ENCODE measurements around the gene TMEM107.

The TMEM107 gene

GRCh38 chr17:8125947-8126490, 50.2 kb downstream of the TMEM107 start:
- Histone ChIP-seq H4K20me1 (ENCODE audit: insufficient read depth, low read length) (no peaks in the 10 kb centered on the region), H3K9ac (ENCODE audit: low read length) (peak overlapping the region; percentile 80), H3K36me3 (replicated peaks; ENCODE audit: low read depth, low read length) (no peaks in the 10 kb centered on the region), H3K79me2 (ENCODE audit: low read length) (no peaks in the 10 kb centered on the region), H3K4me1 (ENCODE audit: low read length) (peaks cover 12% of the 10 kb centered on the region; the same call in 1 of the 2 replicates), H3K27me3 (ENCODE audit: low read depth, low read length) (no peaks in the 10 kb centered on the region), H3K4me3 (ENCODE audit: low read length) (peak overlapping the region; percentile 100), H3K4me2 (ENCODE audit: low read length) (peak overlapping the region; percentile 99), H3K9me3 (ENCODE audit: insufficient read depth, low read length) (no peaks in the 10 kb centered on the region), H2AFZ (ENCODE audit: low read depth, low read length) (peak overlapping the region; percentile 94), H3K27ac (ENCODE audit: low read length) (peak overlapping the region; percentile 47)
- no peak for TF ChIP-seq CTCF (IDR thresholded peaks at IDR 0.05; ENCODE audit: low read depth, low read length)
- no peak for TF ChIP-seq EZH2phosphoT487 (IDR thresholded peaks at IDR 0.05; ENCODE audit: low read depth)

GRCh38 chr17:8125154-8125946, 50.8 kb downstream of the TMEM107 start:
- H2AFZ ChIP-seq (ENCODE audit: low read depth, low read length) = peak overlapping the region; percentile 94; the same call in 1 of the 2 replicates

GRCh38 chr17:8124350-8125153, 51.6 kb downstream of the TMEM107 start:
- Histone ChIP-seq H3K4me3 (ENCODE audit: low read length) (peak overlapping the region; percentile 100), H3K4me2 (ENCODE audit: low read length) (peak overlapping the region; percentile 99), H2AFZ (ENCODE audit: low read depth, low read length) (peak overlapping the region; percentile 33; the same call in 1 of the 2 replicates), H3K9me3 (ENCODE audit: insufficient read depth, low read length) (no peaks in the 10 kb centered on the region), H3K4me1 (ENCODE audit: low read length) (peaks cover 12% of the 10 kb centered on the region; the same call in 1 of the 2 replicates), H3K36me3 (replicated peaks; ENCODE audit: low read depth, low read length) (no peaks in the 10 kb centered on the region), H3K27ac (ENCODE audit: low read length) (no peak overlapping the region), H4K20me1 (ENCODE audit: insufficient read depth, low read length) (no peaks in the 10 kb centered on the region), H3K27me3 (ENCODE audit: low read depth, low read length) (no peaks in the 10 kb centered on the region), H3K9ac (ENCODE audit: low read length) (peak overlapping the region; percentile 80), H3K79me2 (ENCODE audit: low read length) (no peaks in the 10 kb centered on the region)
- TF ChIP-seq CTCF (IDR thresholded peaks at IDR 0.05; ENCODE audit: low read depth, low read length) (no peak), EZH2phosphoT487 (IDR thresholded peaks at IDR 0.05; ENCODE audit: low read depth) (no peak)

More at GRCh38 chr17:8125154-8125946, 50.8 kb downstream of the TMEM107 start:
- Histone ChIP-seq H3K9me3 (ENCODE audit: insufficient read depth, low read length) (no peaks in the 10 kb centered on the region), H3K4me2 (ENCODE audit: low read length) (peak overlapping the region; percentile 99), H3K4me1 (ENCODE audit: low read length) (peaks cover 12% of the 10 kb centered on the region; the same call in 1 of the 2 replicates), H3K9ac (ENCODE audit: low read length) (peak overlapping the region; percentile 80), H3K27me3 (ENCODE audit: low read depth, low read length) (no peaks in the 10 kb centered on the region), H3K36me3 (replicated peaks; ENCODE audit: low read depth, low read length) (no peaks in the 10 kb centered on the region), H3K27ac (ENCODE audit: low read length) (peak overlapping the region; percentile 47; the same call in 1 of the 2 replicates), H4K20me1 (ENCODE audit: insufficient read depth, low read length) (no peaks in the 10 kb centered on the region), H3K79me2 (ENCODE audit: low read length) (no peaks in the 10 kb centered on the region), H3K4me3 (ENCODE audit: low read length) (peak overlapping the region; percentile 100)
- TF ChIP-seq CTCF (IDR thresholded peaks at IDR 0.05; ENCODE audit: low read depth, low read length) (no peak), EZH2phosphoT487 (IDR thresholded peaks at IDR 0.05; ENCODE audit: low read depth) (no peak)
